ENCODE data around the gene CTNNAL1.
"Not testable (repeated sequence)": the region's sequence is repeated elsewhere in the genome, so short reads cannot be mapped to it uniquely, and the experiment has no call there.

- TF ChIP-seq, protein P1, sequence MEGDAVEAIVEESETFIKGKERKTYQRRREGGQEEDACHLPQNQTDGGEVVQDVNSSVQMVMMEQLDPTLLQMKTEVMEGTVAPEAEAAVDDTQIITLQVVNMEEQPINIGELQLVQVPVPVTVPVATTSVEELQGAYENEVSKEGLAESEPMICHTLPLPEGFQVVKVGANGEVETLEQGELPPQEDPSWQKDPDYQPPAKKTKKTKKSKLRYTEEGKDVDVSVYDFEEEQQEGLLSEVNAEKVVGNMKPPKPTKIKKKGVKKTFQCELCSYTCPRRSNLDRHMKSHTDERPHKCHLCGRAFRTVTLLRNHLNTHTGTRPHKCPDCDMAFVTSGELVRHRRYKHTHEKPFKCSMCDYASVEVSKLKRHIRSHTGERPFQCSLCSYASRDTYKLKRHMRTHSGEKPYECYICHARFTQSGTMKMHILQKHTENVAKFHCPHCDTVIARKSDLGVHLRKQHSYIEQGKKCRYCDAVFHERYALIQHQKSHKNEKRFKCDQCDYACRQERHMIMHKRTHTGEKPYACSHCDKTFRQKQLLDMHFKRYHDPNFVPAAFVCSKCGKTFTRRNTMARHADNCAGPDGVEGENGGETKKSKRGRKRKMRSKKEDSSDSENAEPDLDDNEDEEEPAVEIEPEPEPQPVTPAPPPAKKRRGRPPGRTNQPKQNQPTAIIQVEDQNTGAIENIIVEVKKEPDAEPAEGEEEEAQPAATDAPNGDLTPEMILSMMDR (conservative IDR thresholded peaks at IDR 0.05; ENCODE audit: low read depth, low read length) = not testable (repeated sequence)
- TF ChIP-seq EZH2 (IDR thresholded peaks at IDR 0.05; ENCODE audit: borderline replicate concordance, low read depth, low read length, poor library complexity, severe bottlenecking) = not testable (repeated sequence)
These were observed 92.9 kb downstream of the CTNNAL1 start for GRCh38 chr9:108920401-108920800.

All from A673 (cell line).